Body of pancreas (tissue), 4 donors: ENCODE measurements around the gene ADRM1. TPM values are rescaled to one million over a fixed set of nuclear protein-coding genes. Genes with fewer than 3 reads are reported as not detected.

Experiments used
- ATAC-seq: fragments of 150-250 bp; one replicate; pipeline ENCODE4 v1.9.1; 2016
- DNase-seq, 4 donors: peaks; one replicate each; pipeline ENCODE4 v3.0.0-alpha.2; 2019
- H3K27ac ChIP-seq, 4 donors: fragments of 200-600 bp; sonication (generic); 1 replicate in 3 of 4; 2 replicates in 1 of 4; pipeline versions ENCODE4 v1.5.1 to v1.6.1; 2016 to 2019; ENCODE audit warnings: mild to moderate bottlenecking in 1 of 4, mixed read lengths in 1 of 4, moderate library complexity in 1 of 4
- H3K27me3 ChIP-seq, 2 donors: fragments of 200-600 bp; sonication (generic); one replicate each; pipeline ENCODE4 v1.6.0; 2016; ENCODE audit warnings: mild to moderate bottlenecking in 1 of 2
- H3K36me3 ChIP-seq, 2 donors: fragments of 200-600 bp; sonication (generic); replicated peaks in 1 of 2; 2 replicates each; pipeline ENCODE4 v1.5.1; 2016; ENCODE audit warnings: low read depth in 2 of 2; ENCODE audit not compliant: insufficient read depth in 1 of 2
- H3K4me1 ChIP-seq: fragments of 200-600 bp; sonication (generic); one replicate; pipeline ENCODE4 v1.6.0; 2016
- H3K4me3 ChIP-seq, 2 donors: fragments of 200-600 bp; sonication (generic); 1 replicate in 1 of 2; 2 replicates in 1 of 2; pipeline ENCODE4 v1.5.1; 2016 to 2019
- H3K9me3 ChIP-seq, 3 donors: fragments of 200-600 bp; sonication (generic); 1 replicate in 2 of 3; 2 replicates in 1 of 3; pipeline ENCODE4 v1.5.1; 2016
- POLR2A ChIP-seq, 3 donors: fragments of 450-650 bp; IDR thresholded peaks; one replicate each; pipeline ENCODE4 v1.6.1; 2016; ENCODE audit warnings: antibody characterized with exemption in 3 of 3, mild to moderate bottlenecking in 2 of 3
- WGBS, 2 donors: methylation state at CpG; one replicate each; pipeline ENCODE4 v1.1.5; 2017; 5-methylcytosine and 5-hydroxymethylcytosine counted together
- intact Hi-C: fragments of 100-400 bp; cut with DNase I; formaldehyde crosslinking; loops from one replicate; pipeline ENCODE4 v1.15.1; 2023
- total RNA-seq, 2 donors: library from RNA; depleted of rRNA; stranded (reverse); fragments of >200 nt; gene quantifications; one replicate each; pipeline ENCODE4 v1.1.0, GENCODE V29; 2016
- TF ChIP-seq, protein P1 (sequence below), 7 experiments: fragments of 450-650 bp in 4 of 7; fragments of 200-600 bp in 3 of 7; sonication (generic) in 3 of 7; IDR thresholded peaks; one replicate each; pipeline ENCODE4 v1.5.1; 2016 to 2019; ENCODE audit warnings: antibody characterized with exemption in 7 of 7

The ADRM1 gene
- total RNA-seq, 2 donors from 2014 or later = 79.9 to 104 TPM

DNA sequence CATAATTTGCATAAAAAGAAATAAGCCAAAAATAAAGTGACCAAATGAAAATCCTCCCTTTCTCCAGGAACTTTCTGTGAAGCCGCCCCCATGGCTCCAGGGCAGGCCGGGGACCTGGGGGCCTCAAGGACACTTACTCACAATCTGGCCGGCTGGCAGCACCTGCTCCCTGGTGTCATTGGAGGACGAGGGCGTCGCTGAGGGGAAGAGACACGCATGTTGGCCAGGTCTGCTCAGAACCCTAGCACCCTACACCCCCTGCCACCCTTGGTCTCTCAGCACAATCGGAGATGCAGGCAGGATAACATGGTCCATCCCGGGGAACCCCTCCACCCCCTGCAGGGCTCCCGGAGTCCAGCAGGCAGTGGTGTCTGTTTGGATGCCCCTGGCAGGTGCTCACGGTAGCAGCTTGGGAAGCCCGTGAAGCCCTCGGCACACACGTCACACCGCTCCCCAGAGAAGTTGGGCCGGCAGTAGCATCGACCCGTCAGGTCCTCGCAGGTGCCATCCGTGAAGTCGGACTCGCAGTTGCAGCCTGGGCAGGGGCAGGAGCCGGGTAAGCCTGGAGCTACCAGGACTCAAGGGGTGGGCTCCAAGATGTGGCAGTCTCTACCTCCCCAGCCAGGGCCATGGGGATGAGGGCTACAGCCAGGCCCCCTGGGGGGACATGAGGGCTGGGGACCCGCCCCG, 43.0 kb downstream of the ADRM1 start:
- H3K9me3 ChIP-seq = no peaks in the 10 kb centered on the region
- no peaks in the 10 kb centered on the region for H3K4me1 ChIP-seq
- TF ChIP-seq POLR2A (IDR thresholded peaks at IDR 0.05) = no peak
- TF ChIP-seq, protein P1, sequence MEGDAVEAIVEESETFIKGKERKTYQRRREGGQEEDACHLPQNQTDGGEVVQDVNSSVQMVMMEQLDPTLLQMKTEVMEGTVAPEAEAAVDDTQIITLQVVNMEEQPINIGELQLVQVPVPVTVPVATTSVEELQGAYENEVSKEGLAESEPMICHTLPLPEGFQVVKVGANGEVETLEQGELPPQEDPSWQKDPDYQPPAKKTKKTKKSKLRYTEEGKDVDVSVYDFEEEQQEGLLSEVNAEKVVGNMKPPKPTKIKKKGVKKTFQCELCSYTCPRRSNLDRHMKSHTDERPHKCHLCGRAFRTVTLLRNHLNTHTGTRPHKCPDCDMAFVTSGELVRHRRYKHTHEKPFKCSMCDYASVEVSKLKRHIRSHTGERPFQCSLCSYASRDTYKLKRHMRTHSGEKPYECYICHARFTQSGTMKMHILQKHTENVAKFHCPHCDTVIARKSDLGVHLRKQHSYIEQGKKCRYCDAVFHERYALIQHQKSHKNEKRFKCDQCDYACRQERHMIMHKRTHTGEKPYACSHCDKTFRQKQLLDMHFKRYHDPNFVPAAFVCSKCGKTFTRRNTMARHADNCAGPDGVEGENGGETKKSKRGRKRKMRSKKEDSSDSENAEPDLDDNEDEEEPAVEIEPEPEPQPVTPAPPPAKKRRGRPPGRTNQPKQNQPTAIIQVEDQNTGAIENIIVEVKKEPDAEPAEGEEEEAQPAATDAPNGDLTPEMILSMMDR (IDR thresholded peaks at IDR 0.05) = no peak
- ATAC-seq (no peak), DNase-seq (no peak)
- H3K4me3 ChIP-seq = no peak overlapping the region
- intact Hi-C loops = no loop called here
- 79 to 85% methylated on average over 14 to 25 of the region's 25 CpGs for WGBS, 2 donors
- peaks cover 0 to 8% of the 10 kb centered on the region in 2 donors for H3K36me3 ChIP-seq
- H3K27me3 ChIP-seq = no peaks in the 10 kb centered on the region
- H3K27ac ChIP-seq = no peak overlapping the region

DNA sequence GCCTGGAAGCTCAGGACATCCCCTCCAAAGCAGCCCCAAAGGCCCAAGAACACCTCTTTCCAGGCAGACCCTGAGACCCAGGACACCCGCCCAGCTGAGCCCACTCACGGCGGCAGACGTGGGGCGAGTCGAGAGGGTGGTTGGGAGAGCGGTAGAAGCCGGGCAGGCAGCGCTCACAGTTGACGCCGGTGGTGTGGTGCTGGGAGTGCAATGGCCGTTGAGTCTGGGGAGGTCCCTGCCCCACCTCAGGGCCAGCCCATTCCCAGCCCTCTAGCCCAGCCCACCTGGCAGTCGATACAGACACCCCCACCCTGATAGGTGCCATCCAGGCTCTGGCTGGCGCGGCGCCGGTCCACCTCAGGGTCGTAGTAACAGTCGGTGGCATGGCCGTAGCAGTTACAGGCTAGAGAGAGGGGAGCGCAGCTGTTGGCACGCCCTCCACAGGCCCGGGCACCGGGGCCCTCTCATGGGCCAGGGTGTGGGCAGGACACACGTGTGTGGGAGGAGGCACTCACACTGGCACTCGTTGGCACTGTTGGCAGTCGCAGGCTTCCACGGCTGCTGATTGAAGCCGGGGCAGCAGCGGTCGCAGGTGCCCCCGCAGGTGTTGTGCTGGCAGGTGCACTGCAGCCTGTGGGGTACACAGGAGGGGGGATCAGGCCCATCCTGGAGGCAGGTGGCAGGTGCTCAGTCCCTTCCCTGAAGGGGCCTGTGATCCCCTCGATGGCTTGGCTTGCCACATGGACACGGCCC, 43.8 kb downstream of the ADRM1 start:
- 93 to 96% methylated on average over 8 to 25 of the region's 34 CpGs for WGBS, 2 donors
- Histone ChIP-seq H3K4me1 (no peaks in the 10 kb centered on the region), H3K27me3 (no peaks in the 10 kb centered on the region), H3K9me3 (no peaks in the 10 kb centered on the region), H3K36me3 (peaks cover 3 to 8% of the 10 kb centered on the region in 2 donors), H3K4me3 (no peak overlapping the region), H3K27ac (no peak overlapping the region)
- DNase-seq (no peak), ATAC-seq (no peak)
- TF ChIP-seq, protein P1 (IDR thresholded peaks at IDR 0.05) = no peak
- TF ChIP-seq POLR2A (IDR thresholded peaks at IDR 0.05) = no peak
- intact Hi-C loops = no loop called here

DNA sequence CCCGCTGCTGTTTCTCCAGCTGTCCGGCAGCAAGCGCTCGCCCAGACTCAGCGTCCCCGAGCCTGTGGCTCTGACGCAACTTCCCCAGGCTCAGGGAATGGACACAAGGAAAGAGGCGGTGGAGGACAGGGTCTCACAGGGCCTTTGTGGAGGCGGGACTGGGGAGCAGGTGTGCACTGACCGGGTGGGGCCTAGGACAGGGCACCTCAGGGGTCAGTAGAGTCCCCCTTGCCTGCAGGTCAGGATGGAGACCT, 44.3 kb downstream of the ADRM1 start:
- TF ChIP-seq, protein P1 (IDR thresholded peaks at IDR 0.05) = no peak
- TF ChIP-seq POLR2A (IDR thresholded peaks at IDR 0.05) = no peak
- peaks cover 3 to 8% of the 10 kb centered on the region in 2 donors for H3K36me3 ChIP-seq
- no peak overlapping the region for H3K27ac ChIP-seq
- no peaks in the 10 kb centered on the region for H3K9me3 ChIP-seq
- ATAC-seq (no peak), DNase-seq (no peak)
- intact Hi-C loops = no loop called here
- no peaks in the 10 kb centered on the region for H3K4me1 ChIP-seq
- 92 to 100% methylated on average over 2 to 9 of the region's 10 CpGs for WGBS, 2 donors
- H3K4me3 ChIP-seq = no peak overlapping the region
- H3K27me3 ChIP-seq = no peaks in the 10 kb centered on the region

DNA sequence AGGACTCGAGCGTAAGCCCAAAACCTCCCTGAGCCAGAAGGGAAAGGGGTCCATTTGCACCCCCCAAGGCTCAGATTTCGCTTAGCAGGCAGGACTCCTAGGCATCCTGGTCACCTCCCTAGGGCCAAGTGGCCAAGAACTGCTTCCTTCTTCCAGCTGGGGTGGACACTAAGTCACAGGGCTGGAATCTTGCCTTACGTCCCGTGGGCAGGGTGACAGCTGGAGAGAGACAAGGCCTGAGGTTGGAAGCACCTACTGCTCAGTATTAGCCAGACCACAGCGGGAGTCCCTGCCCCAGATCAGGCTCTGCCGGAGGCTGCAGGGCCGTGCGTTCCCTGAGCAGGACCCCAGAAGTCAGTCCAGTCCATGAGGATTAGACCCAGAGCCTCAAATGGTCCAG, 44.6 kb downstream of the ADRM1 start:
- peaks cover 3 to 8% of the 10 kb centered on the region in 2 donors for H3K36me3 ChIP-seq
- no peaks in the 10 kb centered on the region for H3K4me1 ChIP-seq
- H3K27ac ChIP-seq = no peak overlapping the region
- intact Hi-C loops = no loop called here
- no peaks in the 10 kb centered on the region for H3K9me3 ChIP-seq
- TF ChIP-seq, protein P1 (IDR thresholded peaks at IDR 0.05) = no peak
- no peak for TF ChIP-seq POLR2A (IDR thresholded peaks at IDR 0.05)
- WGBS, 2 donors = 78 to 92% methylated on average over 3 to 9 of the region's 9 CpGs
- DNase-seq (no peak), ATAC-seq (no peak)
- H3K27me3 ChIP-seq = no peaks in the 10 kb centered on the region
- no peak overlapping the region for H3K4me3 ChIP-seq

DNA sequence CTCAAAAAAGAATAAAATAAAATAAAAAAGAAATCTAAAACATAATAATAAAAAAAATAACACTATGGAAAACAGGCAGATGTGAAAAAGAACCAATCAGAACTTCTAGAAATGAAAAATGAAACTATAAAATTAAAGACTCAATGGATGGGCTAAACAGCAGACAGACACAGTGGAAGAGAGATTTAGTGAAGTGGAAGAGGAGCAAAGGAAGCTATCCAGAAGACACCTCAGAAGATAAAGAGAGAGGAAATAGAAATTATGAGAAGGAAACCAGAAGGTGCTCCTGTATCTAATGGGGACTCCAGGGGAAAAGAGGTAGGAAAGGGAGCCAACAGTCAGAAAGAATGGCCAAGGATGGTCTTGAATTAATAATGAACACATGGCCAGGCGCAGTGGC, 45.8 kb downstream of the ADRM1 start:
- Histone ChIP-seq H3K36me3 (peaks cover 3 to 8% of the 10 kb centered on the region in 2 donors), H3K9me3 (no peaks in the 10 kb centered on the region), H3K4me1 (no peaks in the 10 kb centered on the region), H3K4me3 (no peak overlapping the region), H3K27me3 (no peaks in the 10 kb centered on the region), H3K27ac (no peak overlapping the region)
- TF ChIP-seq, protein P1 (IDR thresholded peaks at IDR 0.05) = no peak
- TF ChIP-seq POLR2A (IDR thresholded peaks at IDR 0.05) = no peak
- ATAC-seq (no peak), DNase-seq (no peak)
- WGBS, 2 donors = 96 to 100% methylated on average over 1 of the region's 1 CpG
- intact Hi-C loops = no loop called here
